ENCODE measurements around the gene DUS2. TPM values are rescaled to one million over a fixed set of nuclear protein-coding genes. Genes with fewer than 3 reads are reported as not detected.
A peak's percentile ranks its signal among the peaks of the same experiment; 100 is the strongest.

Gene DUS2
- total and polyA plus RNA-seq, 9 of the 15 experiments (the other 6 are each of a cell fraction or from before 2014, with no cell fraction given): 5.8 to 22.5 (median 20.6) TPM

DNA sequence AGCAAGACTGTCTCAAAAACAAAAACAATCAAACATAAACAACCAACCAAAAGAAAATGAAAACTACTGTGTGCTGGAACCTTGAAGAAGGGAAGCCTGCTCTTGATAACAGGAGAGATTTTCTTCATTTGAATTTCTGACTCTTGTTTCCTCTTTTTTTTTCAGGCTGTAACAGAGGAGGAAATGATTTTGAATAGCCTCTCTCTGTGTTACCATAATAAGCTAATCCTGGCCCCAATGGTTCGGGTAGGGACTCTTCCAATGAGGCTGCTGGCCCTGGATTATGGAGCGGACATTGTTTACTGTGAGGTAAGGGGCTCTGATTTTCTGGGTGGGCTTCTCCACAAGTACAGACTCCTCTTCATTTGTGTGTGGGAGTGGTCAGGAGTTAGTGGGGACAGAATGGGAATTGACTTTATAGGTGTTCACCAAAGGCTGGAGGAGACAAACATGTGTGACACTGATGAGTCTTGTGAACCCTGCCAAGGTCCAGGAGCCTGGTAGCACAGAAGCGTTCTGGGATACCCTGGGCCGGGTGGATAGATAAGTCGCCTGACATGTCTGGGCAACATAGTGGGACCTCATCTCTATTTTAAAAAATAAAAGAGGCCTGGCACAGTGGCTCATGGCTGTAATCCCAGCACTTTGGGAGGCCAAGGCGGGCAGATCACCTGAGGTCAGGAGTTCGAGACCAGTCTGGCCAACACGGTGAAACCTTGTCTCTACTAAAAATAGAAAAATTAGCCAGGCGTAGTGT is 14.9 kb downstream of the DUS2 start:
- in situ Hi-C loops (cut with MboI): no loop called here
- DNase-seq (ENCODE audit: extremely low read depth in 1 of 4, low spot score in 3 of 4): no peak
- H3K27me3 ChIP-seq (ENCODE audit: control insufficient read depth in 2 of 2, insufficient read depth in 2 of 2, low read length in 2 of 2): no peaks in the 10 kb centered on the region
- ChIA-PET POLR2A (interaction anchor here (0.9 kb wide), 1 partner anchor 12 kb away, joined by 5 read pairs; no protein-coding TSS in a partner anchor), CTCF (ENCODE audit: low intra/inter-chr PET ratio) (no interaction called here)
- peaks cover 33% of the 10 kb centered on the region for H3K36me3 ChIP-seq (ENCODE audit: control insufficient read depth, insufficient read depth, low read length)
- TF ChIP-seq, protein P1, sequence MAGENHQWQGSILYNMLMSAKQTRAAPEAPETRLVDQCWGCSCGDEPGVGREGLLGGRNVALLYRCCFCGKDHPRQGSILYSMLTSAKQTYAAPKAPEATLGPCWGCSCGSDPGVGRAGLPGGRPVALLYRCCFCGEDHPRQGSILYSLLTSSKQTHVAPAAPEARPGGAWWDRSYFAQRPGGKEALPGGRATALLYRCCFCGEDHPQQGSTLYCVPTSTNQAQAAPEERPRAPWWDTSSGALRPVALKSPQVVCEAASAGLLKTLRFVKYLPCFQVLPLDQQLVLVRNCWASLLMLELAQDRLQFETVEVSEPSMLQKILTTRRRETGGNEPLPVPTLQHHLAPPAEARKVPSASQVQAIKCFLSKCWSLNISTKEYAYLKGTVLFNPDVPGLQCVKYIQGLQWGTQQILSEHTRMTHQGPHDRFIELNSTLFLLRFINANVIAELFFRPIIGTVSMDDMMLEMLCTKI (IDR thresholded peaks at IDR 0.05; ENCODE audit: partially characterized antibody): no peak
- no peak for TF ChIP-seq BMI1 (IDR thresholded peaks at IDR 0.05; ENCODE audit: low read length)
- no peak for TF ChIP-seq PHF20 (IDR thresholded peaks at IDR 0.05; ENCODE audit: partially characterized antibody)
- H3K9ac ChIP-seq (ENCODE audit: insufficient read depth in 1 of 2, low read depth in 2 of 2, low read length in 2 of 2): no peak overlapping the region
- H2AFZ ChIP-seq (ENCODE audit: low read depth, low read length): no peak overlapping the region
- BruUV-seq (replicated peaks): no TSS peak
- no peak for ATAC-seq
- FAIRE-seq: no peak
- intact Hi-C loops (cut with micrococcal nuclease): no loop called here
- H4K20me1 ChIP-seq (replicated peaks; ENCODE audit: control insufficient read depth, insufficient read depth, low read length): no peaks in the 10 kb centered on the region
- H3K79me2 ChIP-seq (ENCODE audit: control insufficient read depth, insufficient read depth, low read length): no peaks in the 10 kb centered on the region
- no peaks in the 10 kb centered on the region for H3K9me3 ChIP-seq (replicated peaks; ENCODE audit: control insufficient read depth, insufficient read depth, low read depth, low read length)
- 88% methylated on average over 9 of the region's 9 CpGs for WGBS (ENCODE audit: insufficient coverage, low coverage, missing lambda C conversion rate)
- H3K4me1 ChIP-seq (replicated peaks in 1 of 2; ENCODE audit: control insufficient read depth in 2 of 2, insufficient read depth in 2 of 2, low read length in 2 of 2): peaks cover 5 to 9% of the 10 kb centered on the region in 2 experiments; a peak in 2 of 5 replicates
- H3K4me2 ChIP-seq (ENCODE audit: insufficient read depth, low read length): no peak overlapping the region
- no peak overlapping the region for H3K4me3 ChIP-seq
- H3K27ac ChIP-seq (ENCODE audit: extremely low read depth, low read depth, low read length): 0 out of 3 replicates have a peak overlapping the region, but pooled peaks have one; percentile 13
- H3K9me1 ChIP-seq (ENCODE audit: control insufficient read depth, insufficient read depth, low read length): no peaks in the 10 kb centered on the region
